Lower leg skin (tissue), 4 donors: ENCODE data around the gene CNTNAP5. TPM values are rescaled to one million over a fixed set of nuclear protein-coding genes. Genes with fewer than 3 reads are reported as not detected.

Source experiments
- DNase-seq, 2 donors: peaks; one replicate each; pipeline ENCODE4 v3.0.0-alpha.2; 2019; ENCODE audit warnings: low spot score in 2 of 2
- H3K4me3 ChIP-seq: fragments of 200-600 bp; sonication (generic); 2 replicates; pipeline ENCODE4 v1.5.1; 2017; ENCODE audit warnings: mild to moderate bottlenecking, low read depth; ENCODE audit not compliant: poor library complexity, severe bottlenecking
- POLR2A ChIP-seq, 2 donors: fragments of 450-650 bp; IDR thresholded peaks; one replicate each; pipeline ENCODE4 v1.6.1; 2016 to 2017; ENCODE audit warnings: antibody characterized with exemption in 2 of 2, mild to moderate bottlenecking in 1 of 2, moderate library complexity in 1 of 2
- WGBS, 2 donors: methylation state at CpG; one replicate each; pipeline ENCODE4 v1.1.5; 2018; 5-methylcytosine and 5-hydroxymethylcytosine counted together
- intact Hi-C: fragments of 100-400 bp; cut with DNase I; formaldehyde crosslinking; loops from one replicate; pipeline ENCODE4 v1.15.0; 2023; ENCODE audit warnings: low total_unique reads
- total RNA-seq, 4 donors: library from RNA; depleted of rRNA; stranded (reverse); fragments of >200 nt; gene quantifications; one replicate each; pipeline ENCODE4 v1.1.0, GENCODE V29; 2016
- TF ChIP-seq, protein P1 (sequence below), 3 donors: fragments of 450-650 bp; IDR thresholded peaks; one replicate each; pipeline ENCODE4 v1.5.1; 2016; ENCODE audit warnings: antibody characterized with exemption in 3 of 3, mild to moderate bottlenecking in 3 of 3, moderate library complexity in 2 of 3

CNTNAP5 gene
- total RNA-seq, 4 donors from 2014 or later: not detected

GRCh38 chr2:124776332-124776731 is 751.2 kb downstream of the CNTNAP5 start:
- whole genome bisulfite sequencing, 2 donors: 69 to 77% methylated on average over 3 of the region's 3 CpGs
- no peak for DNase-seq
- TF ChIP-seq, protein P1, sequence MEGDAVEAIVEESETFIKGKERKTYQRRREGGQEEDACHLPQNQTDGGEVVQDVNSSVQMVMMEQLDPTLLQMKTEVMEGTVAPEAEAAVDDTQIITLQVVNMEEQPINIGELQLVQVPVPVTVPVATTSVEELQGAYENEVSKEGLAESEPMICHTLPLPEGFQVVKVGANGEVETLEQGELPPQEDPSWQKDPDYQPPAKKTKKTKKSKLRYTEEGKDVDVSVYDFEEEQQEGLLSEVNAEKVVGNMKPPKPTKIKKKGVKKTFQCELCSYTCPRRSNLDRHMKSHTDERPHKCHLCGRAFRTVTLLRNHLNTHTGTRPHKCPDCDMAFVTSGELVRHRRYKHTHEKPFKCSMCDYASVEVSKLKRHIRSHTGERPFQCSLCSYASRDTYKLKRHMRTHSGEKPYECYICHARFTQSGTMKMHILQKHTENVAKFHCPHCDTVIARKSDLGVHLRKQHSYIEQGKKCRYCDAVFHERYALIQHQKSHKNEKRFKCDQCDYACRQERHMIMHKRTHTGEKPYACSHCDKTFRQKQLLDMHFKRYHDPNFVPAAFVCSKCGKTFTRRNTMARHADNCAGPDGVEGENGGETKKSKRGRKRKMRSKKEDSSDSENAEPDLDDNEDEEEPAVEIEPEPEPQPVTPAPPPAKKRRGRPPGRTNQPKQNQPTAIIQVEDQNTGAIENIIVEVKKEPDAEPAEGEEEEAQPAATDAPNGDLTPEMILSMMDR (IDR thresholded peaks at IDR 0.05): no peak
- no peak for TF ChIP-seq POLR2A (IDR thresholded peaks at IDR 0.05)
- intact Hi-C loops: no loop called here
- H3K4me3 ChIP-seq: no peak overlapping the region

- TF ChIP-seq, protein P1 (IDR thresholded peaks at IDR 0.05): no peak
- TF ChIP-seq POLR2A (IDR thresholded peaks at IDR 0.05): no peak
- intact Hi-C loops: no loop called here
- no peak for DNase-seq
- 62 to 75% methylated on average over 2 of the region's 2 CpGs for WGBS, 2 donors
- H3K4me3 ChIP-seq: no peak overlapping the region
These were observed 753.0 kb downstream of the CNTNAP5 start for GRCh38 chr2:124778076-124778475.

GRCh38 chr2:124796647-124797046 is 771.6 kb downstream of the CNTNAP5 start:
- no peak for TF ChIP-seq POLR2A (IDR thresholded peaks at IDR 0.05)
- TF ChIP-seq, protein P1 (IDR thresholded peaks at IDR 0.05): no peak
- intact Hi-C loops: no loop called here
- H3K4me3 ChIP-seq: no peak overlapping the region
- no peak for DNase-seq

- intact Hi-C loops: no loop called here
- TF ChIP-seq, protein P1 (IDR thresholded peaks at IDR 0.05): no peak
- TF ChIP-seq POLR2A (IDR thresholded peaks at IDR 0.05): no peak
- DNase-seq: no peak
- WGBS, 2 donors: 70 to 85% methylated on average over 2 of the region's 2 CpGs
- no peak overlapping the region for H3K4me3 ChIP-seq
These were observed 772.0 kb downstream of the CNTNAP5 start for GRCh38 chr2:124797049-124797448.

DNA sequence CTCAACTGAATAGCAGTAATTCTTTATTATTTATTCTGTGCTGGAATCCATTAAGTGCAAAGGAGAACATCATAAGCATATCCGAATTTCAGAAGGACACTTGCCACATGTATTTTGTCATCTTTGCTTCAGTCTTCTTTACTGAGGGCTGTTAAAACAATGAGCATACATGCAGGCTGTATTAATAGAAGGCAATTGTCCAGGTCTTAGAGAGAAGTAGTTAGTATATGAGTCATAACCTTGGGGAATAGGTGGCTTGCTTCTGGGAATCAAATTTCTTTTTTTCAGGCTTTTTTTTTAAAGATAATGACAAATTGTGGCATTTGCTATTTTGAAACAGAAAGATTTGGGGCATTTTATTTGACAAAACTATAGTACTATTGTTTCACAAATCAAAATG is 773.5 kb downstream of the CNTNAP5 start:
- intact Hi-C loops: no loop called here
- WGBS, 2 donors: 44 to 63% methylated on average over 1 of the region's 1 CpG
- no peak overlapping the region for H3K4me3 ChIP-seq
- TF ChIP-seq, protein P1 (IDR thresholded peaks at IDR 0.05): no peak
- TF ChIP-seq POLR2A (IDR thresholded peaks at IDR 0.05): no peak
- DNase-seq: no peak
